Measurements from ENCODE around the gene KCNH8.
"Not testable (repeated sequence)": the region's sequence is repeated elsewhere in the genome, so short reads cannot be mapped to it uniquely, and the experiment has no call there.

GRCh38 chr3:19233882-19234784 is 85.8 kb downstream of the KCNH8 start:
- not testable (repeated sequence) for TF ChIP-seq POLR2AphosphoS5 (IDR thresholded peaks at IDR 0.05; ENCODE audit: low read length); CTCF (IDR thresholded peaks at IDR 0.05 in 2 of 3, conservative IDR thresholded peaks at IDR 0.05 in 1 of 3; ENCODE audit: control insufficient read depth in 2 of 3, extremely low read depth in 1 of 3, insufficient read depth in 1 of 3, low read depth in 3 of 3, low read length in 3 of 3); YY1 (IDR thresholded peaks at IDR 0.05; ENCODE audit: low read depth, low read length)
